Stimulated activated CD4-positive, alpha-beta T cell treated with anti-CD3 and anti-CD28 coated beads, TNF-alpha, amount 100 ng/mL, for 1 hour (primary cell): Measurements from ENCODE around the gene CTNNA3.
"Not testable (repeated sequence)": the region's sequence is repeated elsewhere in the genome, so short reads cannot be mapped to it uniquely, and the experiment has no call there.

Source experiments
- DNase-seq, 3 donors: peaks; one replicate each; pipeline ENCODE4 v3.0.0-alpha.2; 2020; ENCODE audit warnings: low read depth in 3 of 3, low spot score in 1 of 3

Gene CTNNA3

GRCh38 chr10:66463611-66464010 is 1232.4 kb downstream of the CTNNA3 start:
- DNase-seq = no peak

- DNase-seq = no peak
These were observed 1238.4 kb downstream of the CTNNA3 start for GRCh38 chr10:66457629-66458028.

GRCh38 chr10:66455304-66455703 is 1240.7 kb downstream of the CTNNA3 start:
- DNase-seq = no peak

- DNase-seq = no peak
These were observed 1255.4 kb downstream of the CTNNA3 start for GRCh38 chr10:66440568-66440967.

GRCh38 chr10:66414943-66415342 is 1281.1 kb downstream of the CTNNA3 start:
- no peak for DNase-seq

GRCh38 chr10:66405566-66405965 is 1290.4 kb downstream of the CTNNA3 start:
- no peak for DNase-seq

GRCh38 chr10:66398669-66399068 is 1297.3 kb downstream of the CTNNA3 start:
- no peak for DNase-seq

GRCh38 chr10:66394342-66395063 is 1301.5 kb downstream of the CTNNA3 start:
- no peak for DNase-seq

GRCh38 chr10:66390926-66391325 is 1305.1 kb downstream of the CTNNA3 start:
- DNase-seq = no peak

GRCh38 chr10:66381045-66381444 is 1315.0 kb downstream of the CTNNA3 start:
- DNase-seq = no peak

GRCh38 chr10:66378117-66378876 is 1317.7 kb downstream of the CTNNA3 start:
- no peak for DNase-seq

GRCh38 chr10:66368146-66368545 is 1327.8 kb downstream of the CTNNA3 start:
- DNase-seq = no peak

GRCh38 chr10:66366163-66366562 is 1329.8 kb downstream of the CTNNA3 start:
- DNase-seq = no peak

- no peak for DNase-seq
These were observed 1330.3 kb downstream of the CTNNA3 start for GRCh38 chr10:66365686-66366085.

GRCh38 chr10:66362522-66362921 is 1333.5 kb downstream of the CTNNA3 start:
- DNase-seq = no peak

GRCh38 chr10:66353822-66354221 is 1342.2 kb downstream of the CTNNA3 start:
- DNase-seq = not testable (repeated sequence)

GRCh38 chr10:66353422-66353821 is 1342.6 kb downstream of the CTNNA3 start:
- DNase-seq = no peak

- no peak for DNase-seq
These were observed 1345.2 kb downstream of the CTNNA3 start for GRCh38 chr10:66350622-66351399.

GRCh38 chr10:66349726-66350125 is 1346.3 kb downstream of the CTNNA3 start:
- no peak for DNase-seq

GRCh38 chr10:66349076-66349475 is 1346.9 kb downstream of the CTNNA3 start:
- DNase-seq = no peak

GRCh38 chr10:66337211-66337610 is 1358.8 kb downstream of the CTNNA3 start:
- DNase-seq = no peak

GRCh38 chr10:66336791-66337190 is 1359.2 kb downstream of the CTNNA3 start:
- no peak for DNase-seq
